Left lobe of liver (tissue), 2 donors: ENCODE measurements around the gene LRMDA. TPM values are rescaled to one million over a fixed set of nuclear protein-coding genes. Genes with fewer than 3 reads are reported as not detected.
"Not testable (repeated sequence)": the region's sequence is repeated elsewhere in the genome, so short reads cannot be mapped to it uniquely, and the experiment has no call there.

Experiments
- ATAC-seq: fragments of 200-7000 bp; cut with Tn5 transposase; one replicate; pipeline ENCODE4 v1.9.1; 2020; ENCODE audit warnings: mild to moderate bottlenecking, moderate library complexity
- DNase-seq: peaks from one replicate; pipeline ENCODE4 v3.0.0-alpha.2; 2020; ENCODE audit warnings: low spot score
- total RNA-seq: library from RNA; stranded (reverse); gene quantifications from one replicate; pipeline ENCODE4 v1.2.1, GENCODE V29; 2021
- donor health status: DM: no; HTN: no; CAD: no; lungs with moderate emphysema.
- donor health status: DM: no; HTN: yes; CAD: no.

LRMDA gene
- total RNA-seq, 1 donor from 2014 or later: 9.1 TPM

GRCh38 chr10:76466836-76467503 is 1035.5 kb downstream of the LRMDA start:
- ATAC-seq (no peak), DNase-seq (no peak)

- no peak for ATAC-seq
- no peak for DNase-seq
These were observed 1038.3 kb downstream of the LRMDA start for GRCh38 chr10:76469675-76470074.

GRCh38 chr10:76479103-76479790 is 1047.8 kb downstream of the LRMDA start:
- ATAC-seq (no peak), DNase-seq (no peak)

- ATAC-seq (no peak), DNase-seq (no peak)
These were observed 1049.8 kb downstream of the LRMDA start for GRCh38 chr10:76481178-76481577.

- DNase-seq: no peak
- ATAC-seq: no peak
These were observed 1056.2 kb downstream of the LRMDA start for GRCh38 chr10:76487582-76487981.

GRCh38 chr10:76488602-76489001 is 1057.2 kb downstream of the LRMDA start:
- ATAC-seq: no peak

GRCh38 chr10:76491216-76491615 is 1059.8 kb downstream of the LRMDA start:
- ATAC-seq (peak; percentile 17), DNase-seq (no peak)

More at GRCh38 chr10:76488602-76489001, 1057.2 kb downstream of the LRMDA start:
- no peak for DNase-seq

GRCh38 chr10:76492026-76492425 is 1060.6 kb downstream of the LRMDA start:
- ATAC-seq (no peak), DNase-seq (no peak)

GRCh38 chr10:76492678-76493472 is 1061.5 kb downstream of the LRMDA start:
- ATAC-seq (no peak), DNase-seq (no peak)

GRCh38 chr10:76497666-76498065 is 1066.2 kb downstream of the LRMDA start:
- DNase-seq: no peak
- ATAC-seq: no peak

GRCh38 chr10:76504823-76505222 is 1073.4 kb downstream of the LRMDA start:
- ATAC-seq (no peak), DNase-seq (no peak)

GRCh38 chr10:76509446-76509845 is 1078.0 kb downstream of the LRMDA start:
- DNase-seq: no peak
- no peak for ATAC-seq

- DNase-seq: no peak
- no peak for ATAC-seq
These were observed 1082.9 kb downstream of the LRMDA start for GRCh38 chr10:76514321-76514720.

GRCh38 chr10:76514869-76515268 is 1083.4 kb downstream of the LRMDA start:
- no peak for ATAC-seq
- no peak for DNase-seq

- no peak for DNase-seq
- ATAC-seq: no peak
These were observed 1091.1 kb downstream of the LRMDA start for GRCh38 chr10:76522547-76522946.

GRCh38 chr10:76523246-76523645 is 1091.8 kb downstream of the LRMDA start:
- no peak for ATAC-seq
- DNase-seq: no peak

GRCh38 chr10:76523791-76524351 is 1092.4 kb downstream of the LRMDA start:
- ATAC-seq (no peak), DNase-seq (no peak)

- not testable (repeated sequence) for DNase-seq, ATAC-seq
These were observed 1095.4 kb downstream of the LRMDA start for GRCh38 chr10:76526833-76527232.

- no peak for DNase-seq
- ATAC-seq: no peak
These were observed 1108.9 kb downstream of the LRMDA start for GRCh38 chr10:76540331-76540730.

GRCh38 chr10:76540786-76541185 is 1109.4 kb downstream of the LRMDA start:
- DNase-seq (no peak), ATAC-seq (no peak)

- DNase-seq: no peak
- no peak for ATAC-seq
These were observed 1110.4 kb downstream of the LRMDA start for GRCh38 chr10:76541852-76542251.
